GM12878 (cell line): Measurements from ENCODE around the gene TMEM14C.

Experiments
- BACH1 ChIP-seq: fragments of 450-650 bp; IDR thresholded peaks from 2 replicates; pipeline ENCODE4 v1.6.1; 2017; ENCODE audit warnings: mild to moderate bottlenecking, borderline replicate concordance
- CEBPB ChIP-seq, 2 experiments: fragments of 150-350 bp in 1 of 2; IDR thresholded peaks; 2 replicates each; pipeline ENCODE4 v1.6.1; 2012 to 2014; ENCODE audit warnings: low read depth in 2 of 2, low read length in 2 of 2, borderline replicate concordance in 1 of 2, inconsistent platforms in 1 of 2
- CHD2 ChIP-seq: IDR thresholded peaks from 2 replicates; pipeline ENCODE4 v1.6.1; 2011; ENCODE audit warnings: low read depth, low read length, improper control_type of control experiment, borderline replicate concordance
- CTCF ChIP-seq, 3 experiments: IDR thresholded peaks in 2 of 3; conservative IDR thresholded peaks in 1 of 3; 2 replicates each; pipeline ENCODE4 v1.5.1; 2011; ENCODE audit warnings: low read depth in 3 of 3, low read length in 3 of 3, mild to moderate bottlenecking in 3 of 3, control low read depth in 2 of 3, moderate library complexity in 2 of 3, inconsistent platforms in 1 of 3, mixed read lengths in 1 of 3; ENCODE audit not compliant: control insufficient read depth in 2 of 3, insufficient read depth in 1 of 3; ENCODE audit errors: extremely low read depth in 1 of 3
- DPF2 ChIP-seq: fragments of 450-650 bp; IDR thresholded peaks from 2 replicates; pipeline ENCODE4 v1.6.1; 2017; ENCODE audit warnings: mild to moderate bottlenecking
- FOS ChIP-seq: IDR thresholded peaks from 3 replicates; pipeline ENCODE4 v1.6.1; 2011; ENCODE audit warnings: borderline replicate concordance; ENCODE audit not compliant: insufficient read length; ENCODE audit errors: extremely low read depth
- JUNB ChIP-seq: IDR thresholded peaks from 2 replicates; pipeline ENCODE4 v1.6.1; 2016; ENCODE audit warnings: antibody characterized with exemption, mild to moderate bottlenecking
- MAX ChIP-seq: IDR thresholded peaks from 2 replicates; pipeline ENCODE4 v1.6.1; 2012; ENCODE audit warnings: low read depth, low read length, improper control_type of control experiment
- PML ChIP-seq: IDR thresholded peaks from 2 replicates; pipeline ENCODE4 v1.6.1; 2012; ENCODE audit warnings: low read length, inconsistent platforms
- SPI1 ChIP-seq: IDR thresholded peaks from 2 replicates; pipeline ENCODE4 v1.6.1; 2011; ENCODE audit warnings: low read depth, mild to moderate bottlenecking, low read length, moderate library complexity, borderline replicate concordance; ENCODE audit not compliant: insufficient read depth
- SRF ChIP-seq, 2 experiments: IDR thresholded peaks; 2 replicates each; pipeline ENCODE4 v1.6.1; 2011; ENCODE audit warnings: low read depth in 2 of 2, low read length in 2 of 2, mild to moderate bottlenecking in 1 of 2, moderate library complexity in 1 of 2
- TCF7 ChIP-seq: IDR thresholded peaks from 2 replicates; pipeline ENCODE4 v1.6.1; 2014; ENCODE audit warnings: antibody characterized with exemption, borderline replicate concordance
- ZNF384 ChIP-seq: IDR thresholded peaks from 2 replicates; pipeline ENCODE4 v1.6.1; 2012; ENCODE audit warnings: low read depth, mild to moderate bottlenecking, low read length, improper control_type of control experiment, borderline replicate concordance
- TF ChIP-seq, protein P1 (sequence below): fragments of 450-650 bp; conservative IDR thresholded peaks from 2 replicates; pipeline ENCODE4 v1.6.1; 2017; ENCODE audit warnings: mild to moderate bottlenecking, moderate library complexity

DNA sequence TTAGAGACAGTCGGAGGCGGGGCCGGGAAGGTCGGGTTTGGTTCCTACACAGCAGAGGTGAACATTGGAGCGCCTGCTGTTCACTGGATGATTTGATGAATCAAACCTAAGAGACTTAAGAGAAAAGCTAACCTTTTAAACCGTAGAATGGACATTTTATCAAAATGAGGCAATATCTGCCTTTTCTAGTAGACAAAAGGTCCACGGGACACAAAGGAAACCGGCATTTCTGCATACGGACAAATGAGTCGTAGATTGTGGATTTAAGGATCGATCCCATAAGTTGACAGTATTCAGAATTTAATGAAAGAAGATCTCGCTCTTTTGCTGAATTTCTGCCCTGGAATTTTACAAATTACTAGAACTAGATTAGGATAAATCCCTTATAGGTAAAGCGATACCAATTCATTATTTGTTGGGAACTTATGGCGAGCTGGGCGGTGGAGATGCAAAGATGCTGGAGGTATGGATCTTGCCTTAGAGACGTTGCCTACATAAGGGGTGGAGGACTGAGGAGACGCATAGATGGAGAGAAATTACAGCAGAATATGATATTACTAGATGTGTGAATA, 27.7 kb upstream of the TMEM14C start:
- TF ChIP-seq CTCF (IDR thresholded peaks at IDR 0.05 in 2 of 3, conservative IDR thresholded peaks at IDR 0.05 in 1 of 3; ENCODE audit: control insufficient read depth in 2 of 3, extremely low read depth in 1 of 3, insufficient read depth in 1 of 3, low read depth in 3 of 3, low read length in 3 of 3) (no peak), TCF7 (no peak), BACH1 (no peak), PML (no peak), ZNF384 (no peak), SRF (IDR thresholded peaks at IDR 0.05; ENCODE audit: low read depth in 2 of 2, low read length in 2 of 2) (no peak), CHD2 (no peak), MAX (no peak), CEBPB (IDR thresholded peaks at IDR 0.05; ENCODE audit: borderline replicate concordance in 1 of 2, low read depth in 2 of 2, low read length in 2 of 2) (no peak), FOS (no peak), DPF2 (no peak), JUNB (no peak), SPI1 (no peak)
- TF ChIP-seq, protein P1, sequence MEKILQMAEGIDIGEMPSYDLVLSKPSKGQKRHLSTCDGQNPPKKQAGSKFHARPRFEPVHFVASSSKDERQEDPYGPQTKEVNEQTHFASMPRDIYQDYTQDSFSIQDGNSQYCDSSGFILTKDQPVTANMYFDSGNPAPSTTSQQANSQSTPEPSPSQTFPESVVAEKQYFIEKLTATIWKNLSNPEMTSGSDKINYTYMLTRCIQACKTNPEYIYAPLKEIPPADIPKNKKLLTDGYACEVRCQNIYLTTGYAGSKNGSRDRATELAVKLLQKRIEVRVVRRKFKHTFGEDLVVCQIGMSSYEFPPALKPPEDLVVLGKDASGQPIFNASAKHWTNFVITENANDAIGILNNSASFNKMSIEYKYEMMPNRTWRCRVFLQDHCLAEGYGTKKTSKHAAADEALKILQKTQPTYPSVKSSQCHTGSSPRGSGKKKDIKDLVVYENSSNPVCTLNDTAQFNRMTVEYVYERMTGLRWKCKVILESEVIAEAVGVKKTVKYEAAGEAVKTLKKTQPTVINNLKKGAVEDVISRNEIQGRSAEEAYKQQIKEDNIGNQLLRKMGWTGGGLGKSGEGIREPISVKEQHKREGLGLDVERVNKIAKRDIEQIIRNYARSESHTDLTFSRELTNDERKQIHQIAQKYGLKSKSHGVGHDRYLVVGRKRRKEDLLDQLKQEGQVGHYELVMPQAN, result no peak; the same call in 1 of the 2 replicates
